Subcutaneous adipose tissue (tissue), 4 donors: Measurements from ENCODE around the gene SMOC1. TPM values are rescaled to one million over a fixed set of nuclear protein-coding genes. Genes with fewer than 3 reads are reported as not detected.

Experiments
- CTCF ChIP-seq: fragments of 450-650 bp; IDR thresholded peaks from one replicate; pipeline ENCODE4 v1.5.1; 2016; ENCODE audit warnings: low read depth, mild to moderate bottlenecking, control low read depth, antibody characterized with exemption, moderate library complexity
- total RNA-seq, 4 donors: library from RNA; depleted of rRNA; stranded (reverse); fragments of >200 nt; gene quantifications; one replicate each; pipeline ENCODE4 v1.1.0, GENCODE V29; 2016

The SMOC1 gene
- total RNA-seq, 4 donors from 2014 or later: 7.7 to 38.1 (median 29.9) TPM

- TF ChIP-seq CTCF: no peak
Measured at GRCh38 chr14:69845050-69845581, 34.1 kb upstream of the SMOC1 start.

- no peak for TF ChIP-seq CTCF
Measured at GRCh38 chr14:69845787-69846186, 33.4 kb upstream of the SMOC1 start.

- TF ChIP-seq CTCF: no peak
Measured at GRCh38 chr14:69848156-69848555, 31.1 kb upstream of the SMOC1 start.

DNA sequence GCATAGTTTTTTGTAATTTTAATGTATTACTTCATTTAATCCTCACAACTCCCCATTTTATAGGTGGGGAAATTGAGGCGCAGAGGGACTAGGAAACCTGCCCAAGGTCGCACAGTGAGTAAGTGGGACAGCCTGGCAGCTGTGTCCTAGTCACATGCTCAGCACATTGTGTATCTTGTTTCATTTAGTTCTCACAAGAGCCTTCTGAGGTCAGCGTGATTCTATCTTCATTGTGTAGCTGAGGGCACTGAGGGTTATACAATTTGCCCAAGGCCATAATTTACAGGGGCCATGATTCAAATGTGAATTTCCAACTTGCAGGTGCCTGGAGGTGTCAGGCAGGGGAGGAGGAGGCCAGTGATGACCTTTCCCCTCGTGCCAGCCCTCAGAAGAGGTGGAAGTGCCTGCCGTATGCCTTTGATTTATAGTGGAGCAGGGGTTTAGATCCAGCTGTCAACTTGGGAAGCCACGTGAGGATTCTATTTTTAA is 30.3 kb upstream of the SMOC1 start:
- TF ChIP-seq CTCF: no peak

DNA sequence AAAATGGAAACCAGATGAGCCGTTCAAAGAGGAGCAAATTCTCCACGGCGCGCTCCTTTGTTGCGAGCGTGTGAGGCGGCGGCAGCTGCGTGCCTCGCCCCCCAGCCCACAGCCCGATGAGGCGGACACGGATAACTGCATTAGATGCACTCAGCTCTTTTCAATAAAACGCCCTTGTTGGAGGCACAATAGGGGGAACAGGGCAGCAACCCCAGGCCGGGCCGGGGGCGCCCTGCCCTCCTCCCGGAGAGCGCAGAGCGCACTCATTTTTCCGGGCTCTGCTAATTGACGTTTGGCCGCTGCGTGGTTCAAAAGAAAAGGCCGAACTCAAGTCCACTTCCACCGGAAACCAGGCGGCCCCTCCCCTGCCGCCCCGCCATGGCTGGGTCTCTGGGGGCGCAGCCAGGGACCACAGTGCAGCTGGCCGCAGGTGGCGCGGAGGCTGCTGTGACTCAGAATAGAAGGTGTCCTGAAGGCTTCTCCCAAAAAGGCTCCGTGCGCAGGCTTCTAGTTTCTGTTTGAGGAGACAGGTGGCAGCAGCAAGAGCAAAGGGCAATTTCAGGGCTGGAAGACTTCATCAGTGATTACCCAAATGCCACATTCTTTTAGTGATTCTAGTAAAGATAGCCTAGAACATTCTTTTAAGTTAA is 29.0 kb upstream of the SMOC1 start:
- TF ChIP-seq CTCF: no peak

DNA sequence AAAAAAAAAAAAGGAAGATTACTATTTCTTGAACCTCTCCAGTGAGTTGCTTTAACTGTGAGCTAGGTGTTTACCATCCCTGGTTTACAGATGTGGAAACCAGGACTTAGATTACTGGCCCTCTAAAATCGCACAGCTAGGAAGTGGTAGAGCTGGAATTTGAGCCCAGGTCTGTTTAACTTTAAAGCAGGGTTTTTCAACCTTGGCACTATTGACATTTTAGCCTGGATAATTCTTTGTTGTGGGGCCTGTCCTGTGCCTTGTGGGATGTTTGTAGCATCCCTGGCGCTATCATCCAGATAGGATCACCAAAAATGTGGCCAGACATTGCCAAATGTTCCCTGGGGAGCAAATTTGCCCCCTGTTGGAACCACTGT is 28.5 kb upstream of the SMOC1 start:
- no peak for TF ChIP-seq CTCF

- no peak for TF ChIP-seq CTCF
Measured at GRCh38 chr14:69852531-69853321, 26.5 kb upstream of the SMOC1 start.
